ENCODE data around the gene ADGRG1.

GRCh38 chr16:57643147-57643874 is 14.9 kb downstream of the ADGRG1 start:
- TF ChIP-seq, protein P1, sequence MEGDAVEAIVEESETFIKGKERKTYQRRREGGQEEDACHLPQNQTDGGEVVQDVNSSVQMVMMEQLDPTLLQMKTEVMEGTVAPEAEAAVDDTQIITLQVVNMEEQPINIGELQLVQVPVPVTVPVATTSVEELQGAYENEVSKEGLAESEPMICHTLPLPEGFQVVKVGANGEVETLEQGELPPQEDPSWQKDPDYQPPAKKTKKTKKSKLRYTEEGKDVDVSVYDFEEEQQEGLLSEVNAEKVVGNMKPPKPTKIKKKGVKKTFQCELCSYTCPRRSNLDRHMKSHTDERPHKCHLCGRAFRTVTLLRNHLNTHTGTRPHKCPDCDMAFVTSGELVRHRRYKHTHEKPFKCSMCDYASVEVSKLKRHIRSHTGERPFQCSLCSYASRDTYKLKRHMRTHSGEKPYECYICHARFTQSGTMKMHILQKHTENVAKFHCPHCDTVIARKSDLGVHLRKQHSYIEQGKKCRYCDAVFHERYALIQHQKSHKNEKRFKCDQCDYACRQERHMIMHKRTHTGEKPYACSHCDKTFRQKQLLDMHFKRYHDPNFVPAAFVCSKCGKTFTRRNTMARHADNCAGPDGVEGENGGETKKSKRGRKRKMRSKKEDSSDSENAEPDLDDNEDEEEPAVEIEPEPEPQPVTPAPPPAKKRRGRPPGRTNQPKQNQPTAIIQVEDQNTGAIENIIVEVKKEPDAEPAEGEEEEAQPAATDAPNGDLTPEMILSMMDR (IDR thresholded peaks at IDR 0.05; ENCODE audit: borderline replicate concordance, extremely low read depth, low read length, poor library complexity, severe bottlenecking), result no peak
- no peak for TF ChIP-seq EZH2 (IDR thresholded peaks at IDR 0.05; ENCODE audit: borderline replicate concordance, low read depth, low read length, severe bottlenecking)

Measured in DND-41 (cell line).